Colonic mucosa (tissue), 4 donors: ENCODE measurements around the gene LRTM1. TPM values are rescaled to one million over a fixed set of nuclear protein-coding genes. Genes with fewer than 3 reads are reported as not detected.

Experiments
- DNase-seq: peaks from one replicate; pipeline ENCODE4 v3.0.0-alpha.2; 2020
- H3K27ac ChIP-seq: fragments of 200-600 bp; one replicate; pipeline ENCODE4 v1.8.0; 2021
- H3K27me3 ChIP-seq: fragments of 200-600 bp; one replicate; pipeline ENCODE4 v1.8.0; 2021
- H3K36me3 ChIP-seq: fragments of 200-600 bp; one replicate; pipeline ENCODE4 v1.8.0; 2021
- H3K4me1 ChIP-seq: fragments of 200-600 bp; one replicate; pipeline ENCODE4 v1.8.0; 2021; ENCODE audit warnings: mild to moderate bottlenecking
- H3K4me3 ChIP-seq: fragments of 200-600 bp; one replicate; pipeline ENCODE4 v1.8.0; 2021
- H3K9ac ChIP-seq, 2 donors: one replicate each; pipeline ENCODE4 v1.7.0; 2013; ENCODE audit warnings: control low read depth in 2 of 2, low read depth in 2 of 2, low read length in 2 of 2
- H3K9me3 ChIP-seq: fragments of 200-600 bp; one replicate; pipeline ENCODE4 v1.8.0; 2021
- intact Hi-C: fragments of 100-400 bp; cut with DNase I; formaldehyde crosslinking; loops from one replicate; pipeline ENCODE4 v1.14.1; 2022
- total RNA-seq, 2 donors: library from RNA; stranded (reverse); fragmentation: NEBNext Ultra II Directional in 1 of 2; extraction: Animal tissue kit (Norgen Biotek cat#: 25700) in 1 of 2; gene quantifications; one replicate each; pipeline ENCODE4 v1.2.1, GENCODE V29; 2021
- TF ChIP-seq, protein P1 (sequence below): fragments of 200-600 bp; IDR thresholded peaks from one replicate; pipeline ENCODE4 v1.8.0; 2022; ENCODE audit warnings: antibody characterized with exemption, mild to moderate bottlenecking
- donor health status: healthy.
- donor health status: DM: no; HTN: no; CAD: no.
- donor health status: DM: no; HTN: no; CAD: no.

Gene LRTM1
- total RNA-seq, 2 donors from 2014 or later = not detected

DNA sequence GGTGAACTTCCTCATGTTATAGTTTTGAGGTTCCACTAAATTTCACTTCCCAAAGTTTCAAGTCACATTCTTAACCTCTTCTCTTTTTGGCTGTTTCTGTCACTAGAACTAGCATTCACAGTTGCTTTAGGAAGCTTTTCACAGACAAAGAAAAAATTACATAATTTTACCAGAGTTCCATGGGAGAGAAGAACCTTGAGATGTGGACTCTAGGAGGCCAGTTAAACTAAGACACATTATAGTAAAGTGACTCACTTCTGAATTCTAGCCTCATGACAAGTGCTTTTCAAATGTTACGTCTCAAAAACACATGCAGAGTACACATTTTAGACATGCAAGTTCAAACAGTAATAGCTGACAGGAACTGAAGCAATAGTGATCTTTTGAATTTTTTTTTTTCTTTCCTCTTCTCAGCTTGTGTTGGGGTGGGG lies 39.9 kb upstream of the LRTM1 start:
- Histone ChIP-seq H3K4me3 (no peak overlapping the region), H3K9ac (no peak overlapping the region), H3K4me1 (no peaks in the 10 kb centered on the region), H3K9me3 (no peaks in the 10 kb centered on the region), H3K27me3 (no peaks in the 10 kb centered on the region), H3K36me3 (no peaks in the 10 kb centered on the region), H3K27ac (no peak overlapping the region)
- TF ChIP-seq, protein P1, sequence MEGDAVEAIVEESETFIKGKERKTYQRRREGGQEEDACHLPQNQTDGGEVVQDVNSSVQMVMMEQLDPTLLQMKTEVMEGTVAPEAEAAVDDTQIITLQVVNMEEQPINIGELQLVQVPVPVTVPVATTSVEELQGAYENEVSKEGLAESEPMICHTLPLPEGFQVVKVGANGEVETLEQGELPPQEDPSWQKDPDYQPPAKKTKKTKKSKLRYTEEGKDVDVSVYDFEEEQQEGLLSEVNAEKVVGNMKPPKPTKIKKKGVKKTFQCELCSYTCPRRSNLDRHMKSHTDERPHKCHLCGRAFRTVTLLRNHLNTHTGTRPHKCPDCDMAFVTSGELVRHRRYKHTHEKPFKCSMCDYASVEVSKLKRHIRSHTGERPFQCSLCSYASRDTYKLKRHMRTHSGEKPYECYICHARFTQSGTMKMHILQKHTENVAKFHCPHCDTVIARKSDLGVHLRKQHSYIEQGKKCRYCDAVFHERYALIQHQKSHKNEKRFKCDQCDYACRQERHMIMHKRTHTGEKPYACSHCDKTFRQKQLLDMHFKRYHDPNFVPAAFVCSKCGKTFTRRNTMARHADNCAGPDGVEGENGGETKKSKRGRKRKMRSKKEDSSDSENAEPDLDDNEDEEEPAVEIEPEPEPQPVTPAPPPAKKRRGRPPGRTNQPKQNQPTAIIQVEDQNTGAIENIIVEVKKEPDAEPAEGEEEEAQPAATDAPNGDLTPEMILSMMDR = no peak
- intact Hi-C loops = no loop called here
- no peak for DNase-seq

- DNase-seq = peak; percentile 23
Observed at GRCh38 chr3:54966979-54967378, 39.1 kb upstream of the LRTM1 start.

GRCh38 chr3:54965746-54966145 lies 37.9 kb upstream of the LRTM1 start:
- TF ChIP-seq, protein P1 = no peak
- DNase-seq = no peak
- no peaks in the 10 kb centered on the region for H3K4me1 ChIP-seq
- intact Hi-C loops = no loop called here
- no peak overlapping the region for H3K4me3 ChIP-seq
- H3K36me3 ChIP-seq = no peaks in the 10 kb centered on the region
- no peaks in the 10 kb centered on the region for H3K9me3 ChIP-seq
- H3K27ac ChIP-seq = no peak overlapping the region
- H3K27me3 ChIP-seq = no peaks in the 10 kb centered on the region
- no peak overlapping the region for H3K9ac ChIP-seq

More at GRCh38 chr3:54966979-54967378, 39.1 kb upstream of the LRTM1 start:
- H3K9ac ChIP-seq = no peak overlapping the region
- no peaks in the 10 kb centered on the region for H3K9me3 ChIP-seq
- TF ChIP-seq, protein P1 = no peak
- H3K27ac ChIP-seq = no peak overlapping the region
- H3K4me3 ChIP-seq = no peak overlapping the region
- no peaks in the 10 kb centered on the region for H3K36me3 ChIP-seq
- H3K4me1 ChIP-seq = no peaks in the 10 kb centered on the region
- intact Hi-C loops = no loop called here
- no peaks in the 10 kb centered on the region for H3K27me3 ChIP-seq

- Histone ChIP-seq H3K4me3 (no peak overlapping the region), H3K4me1 (no peaks in the 10 kb centered on the region), H3K9me3 (no peaks in the 10 kb centered on the region), H3K36me3 (no peaks in the 10 kb centered on the region), H3K9ac (no peak overlapping the region), H3K27ac (no peak overlapping the region), H3K27me3 (no peaks in the 10 kb centered on the region)
- DNase-seq = no peak
- intact Hi-C loops = no loop called here
- TF ChIP-seq, protein P1 = no peak
Observed at GRCh38 chr3:54964081-54964480, 36.2 kb upstream of the LRTM1 start.

- Histone ChIP-seq H3K4me1 (no peaks in the 10 kb centered on the region), H3K4me3 (no peak overlapping the region), H3K9ac (no peak overlapping the region), H3K36me3 (no peaks in the 10 kb centered on the region), H3K27ac (no peak overlapping the region), H3K27me3 (no peaks in the 10 kb centered on the region), H3K9me3 (no peaks in the 10 kb centered on the region)
- DNase-seq = no peak
- TF ChIP-seq, protein P1 = no peak
- intact Hi-C loops = no loop called here
Observed at GRCh38 chr3:54963641-54964040, 35.8 kb upstream of the LRTM1 start.
